Measurements from ENCODE around the gene SPCS1. TPM values are rescaled to one million over a fixed set of nuclear protein-coding genes. Genes with fewer than 3 reads are reported as not detected.
"Not testable (repeated sequence)": the region's sequence is repeated elsewhere in the genome, so short reads cannot be mapped to it uniquely, and the experiment has no call there.

SPCS1 gene
- total RNA-seq, 1 donor from 2014 or later: 125 TPM

- Mint-ChIP-seq H3K4me1 (ENCODE audit: low read depth) (peaks cover 22% of the 10 kb centered on the region), H3K9me3 (peaks cover 19% of the 10 kb centered on the region), H3K36me3 (ENCODE audit: low read depth) (peaks cover 43% of the 10 kb centered on the region), H3K27me3 (ENCODE audit: low read depth) (no peaks in the 10 kb centered on the region), H3K27ac (no peak overlapping the region), H3K4me3 (ENCODE audit: low read depth) (no peak overlapping the region)
- DNase-seq (ENCODE audit: low spot score): no peak
- intact Hi-C loops (cut with micrococcal nuclease): no loop called here
These were observed 16.6 kb downstream of the SPCS1 start for GRCh38 chr3:52722491-52722890.

GRCh38 chr3:52723935-52724334 is 18.0 kb downstream of the SPCS1 start:
- no peaks in the 10 kb centered on the region for H3K27me3 Mint-ChIP-seq (ENCODE audit: low read depth)
- H3K27ac Mint-ChIP-seq: no peak overlapping the region
- DNase-seq (ENCODE audit: low spot score): no peak
- H3K4me1 Mint-ChIP-seq (ENCODE audit: low read depth): peaks cover 22% of the 10 kb centered on the region
- H3K9me3 Mint-ChIP-seq: peaks cover 31% of the 10 kb centered on the region
- intact Hi-C loops (cut with micrococcal nuclease): no loop called here
- no peak overlapping the region for H3K4me3 Mint-ChIP-seq (ENCODE audit: low read depth)
- H3K36me3 Mint-ChIP-seq (ENCODE audit: low read depth): peaks cover 52% of the 10 kb centered on the region

DNA sequence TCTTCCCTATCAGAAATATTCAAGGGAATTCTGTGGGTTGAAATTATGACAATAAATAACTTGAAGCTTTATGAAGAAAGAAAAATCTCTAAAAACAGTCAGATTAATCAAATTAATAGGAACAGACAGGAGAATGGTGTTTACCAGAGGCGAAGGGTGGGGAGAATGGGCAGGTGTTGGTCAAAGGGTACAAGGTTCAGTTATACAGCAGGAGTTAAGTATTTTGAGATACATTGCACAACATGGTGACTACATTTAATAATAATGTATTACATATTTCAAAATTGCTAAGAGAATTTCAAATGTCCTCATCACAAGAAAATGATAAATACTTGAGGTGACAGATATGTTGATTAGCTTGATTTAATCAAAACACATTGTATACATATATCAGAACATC is 18.6 kb downstream of the SPCS1 start:
- no peak for DNase-seq (ENCODE audit: low spot score)
- intact Hi-C loops (cut with micrococcal nuclease): no loop called here
- Mint-ChIP-seq H3K4me3 (ENCODE audit: low read depth) (no peak overlapping the region), H3K27me3 (ENCODE audit: low read depth) (no peaks in the 10 kb centered on the region), H3K4me1 (ENCODE audit: low read depth) (peaks cover 22% of the 10 kb centered on the region), H3K27ac (no peak overlapping the region), H3K36me3 (ENCODE audit: low read depth) (peaks cover 52% of the 10 kb centered on the region), H3K9me3 (peaks cover 32% of the 10 kb centered on the region)

DNA sequence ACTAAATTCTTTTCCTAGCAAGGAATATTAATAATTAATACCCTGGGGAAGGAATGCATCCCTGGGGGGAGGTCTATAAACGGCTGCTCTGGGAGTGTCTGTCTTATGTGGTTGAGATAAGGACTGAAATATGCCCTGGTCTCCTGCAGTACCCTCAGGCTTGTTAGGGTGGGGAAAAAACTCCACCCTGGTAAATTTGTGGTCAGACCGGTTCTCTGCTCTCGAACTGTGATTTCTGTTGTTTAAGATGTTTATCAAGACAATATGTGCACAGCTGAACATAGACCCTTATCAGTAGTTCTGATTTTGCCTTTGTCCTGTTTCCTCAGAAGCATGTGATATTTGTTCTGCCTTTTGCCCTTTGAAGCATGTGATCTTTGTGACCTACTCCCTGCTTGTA is 22.8 kb downstream of the SPCS1 start:
- DNase-seq (ENCODE audit: low spot score); H3K27ac Mint-ChIP-seq; H3K4me1 Mint-ChIP-seq (ENCODE audit: low read depth); H3K27me3 Mint-ChIP-seq (ENCODE audit: low read depth); H3K4me3 Mint-ChIP-seq (ENCODE audit: low read depth); intact Hi-C loops (cut with micrococcal nuclease): not testable (repeated sequence)
- Mint-ChIP-seq H3K9me3 (peaks cover 56% of the 10 kb centered on the region), H3K36me3 (ENCODE audit: low read depth) (peaks cover 74% of the 10 kb centered on the region)

GRCh38 chr3:52730681-52731080 is 24.8 kb downstream of the SPCS1 start:
- Mint-ChIP-seq H3K36me3 (ENCODE audit: low read depth) (peaks cover 85% of the 10 kb centered on the region), H3K4me3 (ENCODE audit: low read depth) (no peak overlapping the region), H3K27ac (no peak overlapping the region), H3K9me3 (peaks cover 65% of the 10 kb centered on the region), H3K4me1 (ENCODE audit: low read depth) (peaks cover 10% of the 10 kb centered on the region), H3K27me3 (ENCODE audit: low read depth) (no peaks in the 10 kb centered on the region)
- no peak for DNase-seq (ENCODE audit: low spot score)
- intact Hi-C loops (cut with micrococcal nuclease): no loop called here

- intact Hi-C loops (cut with micrococcal nuclease): no loop called here
- H3K27ac Mint-ChIP-seq: no peak overlapping the region
- DNase-seq (ENCODE audit: low spot score): no peak
- no peak overlapping the region for H3K4me3 Mint-ChIP-seq (ENCODE audit: low read depth)
- H3K9me3 Mint-ChIP-seq: peaks cover 62% of the 10 kb centered on the region
- H3K36me3 Mint-ChIP-seq (ENCODE audit: low read depth): peaks cover 86% of the 10 kb centered on the region
- H3K27me3 Mint-ChIP-seq (ENCODE audit: low read depth): no peaks in the 10 kb centered on the region
- peaks cover 10% of the 10 kb centered on the region for H3K4me1 Mint-ChIP-seq (ENCODE audit: low read depth)
These were observed 25.7 kb downstream of the SPCS1 start for GRCh38 chr3:52731590-52731989.

DNA sequence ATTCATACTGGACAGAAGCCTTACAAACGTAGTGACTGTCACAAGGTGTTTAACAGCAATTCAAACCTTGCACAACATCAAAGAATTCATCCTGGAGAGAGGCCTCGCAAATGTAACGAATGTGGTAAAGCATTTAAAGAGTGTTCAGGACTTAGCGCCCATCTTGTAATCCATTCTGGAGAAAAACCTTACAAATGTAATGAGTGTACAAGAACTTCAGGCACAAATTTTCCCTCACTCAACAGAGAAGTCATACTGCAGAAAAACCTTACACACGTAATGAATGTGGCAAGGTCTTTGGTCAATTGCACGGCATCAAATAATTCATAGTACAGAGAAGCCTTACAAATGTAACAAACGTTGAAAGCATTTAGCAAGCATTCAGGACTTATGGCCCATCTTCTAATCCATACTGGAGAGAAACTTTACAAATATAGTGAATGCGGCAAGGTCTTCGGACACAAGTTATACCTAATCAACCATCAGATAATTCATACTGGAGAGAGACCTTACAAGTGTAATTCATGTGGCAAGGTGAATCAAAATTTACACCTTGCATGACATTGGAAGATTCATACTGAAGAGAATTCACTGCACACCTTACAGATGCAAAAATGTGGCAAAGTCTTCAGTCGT is 27.5 kb downstream of the SPCS1 start:
- Mint-ChIP-seq H3K36me3 (ENCODE audit: low read depth) (peaks cover 76% of the 10 kb centered on the region), H3K27ac (no peak overlapping the region), H3K27me3 (ENCODE audit: low read depth) (no peaks in the 10 kb centered on the region), H3K4me3 (ENCODE audit: low read depth) (no peak overlapping the region), H3K4me1 (ENCODE audit: low read depth) (peaks cover 10% of the 10 kb centered on the region), H3K9me3 (peaks cover 55% of the 10 kb centered on the region)
- intact Hi-C loops (cut with micrococcal nuclease): no loop called here
- DNase-seq (ENCODE audit: low spot score): no peak

GRCh38 chr3:52739730-52740129 is 33.8 kb downstream of the SPCS1 start:
- DNase-seq (ENCODE audit: low spot score): no peak
- Mint-ChIP-seq H3K27ac (no peak overlapping the region), H3K27me3 (ENCODE audit: low read depth) (no peaks in the 10 kb centered on the region), H3K36me3 (ENCODE audit: low read depth) (peaks cover 49% of the 10 kb centered on the region), H3K4me1 (ENCODE audit: low read depth) (no peaks in the 10 kb centered on the region), H3K4me3 (ENCODE audit: low read depth) (no peak overlapping the region), H3K9me3 (peaks cover 5% of the 10 kb centered on the region)
- intact Hi-C loops (cut with micrococcal nuclease): no loop called here

DNA sequence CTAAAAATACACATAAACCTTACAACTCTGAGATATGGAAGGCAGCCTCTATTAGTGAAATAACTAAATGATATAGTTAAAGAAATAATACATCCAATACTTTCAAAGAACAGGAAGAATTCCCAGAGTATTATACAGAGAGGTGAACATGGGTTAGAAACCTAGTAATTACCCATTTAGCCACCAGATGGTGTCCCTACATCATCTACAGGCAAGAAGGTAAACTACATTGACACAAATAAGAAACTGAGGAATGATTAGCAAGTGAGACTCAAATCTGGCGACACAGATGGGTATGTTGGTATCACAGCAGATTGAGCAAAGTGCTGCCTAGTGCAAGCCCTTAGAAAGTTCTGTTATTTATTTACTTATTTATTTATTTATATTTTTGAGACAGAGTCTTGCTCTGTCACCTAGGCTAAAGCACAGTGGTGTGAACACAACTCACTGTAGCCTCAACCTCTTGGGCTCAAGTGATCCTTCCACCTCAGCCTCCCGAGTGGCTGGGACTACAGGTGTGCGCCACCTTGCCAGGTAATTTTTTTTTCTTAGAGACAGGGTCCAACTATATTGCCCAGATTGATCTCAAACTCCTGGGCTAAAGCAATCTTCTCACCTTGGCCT is 36.6 kb downstream of the SPCS1 start:
- intact Hi-C loops (cut with micrococcal nuclease): loop anchor here (1.0 kb wide), 1 partner anchor 330 kb away; no protein-coding TSS in a partner anchor
- Mint-ChIP-seq H3K4me1 (ENCODE audit: low read depth) (no peaks in the 10 kb centered on the region), H3K27me3 (ENCODE audit: low read depth) (no peaks in the 10 kb centered on the region), H3K36me3 (ENCODE audit: low read depth) (peaks cover 48% of the 10 kb centered on the region), H3K27ac (no peak overlapping the region), H3K9me3 (no peaks in the 10 kb centered on the region), H3K4me3 (ENCODE audit: low read depth) (no peak overlapping the region)
- no peak for DNase-seq (ENCODE audit: low spot score)

- no peaks in the 10 kb centered on the region for H3K4me1 Mint-ChIP-seq (ENCODE audit: low read depth)
- no peak overlapping the region for H3K27ac Mint-ChIP-seq
- H3K4me3 Mint-ChIP-seq (ENCODE audit: low read depth): no peak overlapping the region
- DNase-seq (ENCODE audit: low spot score): no peak
- intact Hi-C loops (cut with micrococcal nuclease): no loop called here
- no peaks in the 10 kb centered on the region for H3K9me3 Mint-ChIP-seq
- peaks cover 48% of the 10 kb centered on the region for H3K36me3 Mint-ChIP-seq (ENCODE audit: low read depth)
- H3K27me3 Mint-ChIP-seq (ENCODE audit: low read depth): no peaks in the 10 kb centered on the region
These were observed 37.2 kb downstream of the SPCS1 start for GRCh38 chr3:52743152-52743551.

GRCh38 chr3:52743721-52744120 is 37.8 kb downstream of the SPCS1 start:
- H3K4me3 Mint-ChIP-seq (ENCODE audit: low read depth): no peak overlapping the region
- intact Hi-C loops (cut with micrococcal nuclease): no loop called here
- peaks cover 53% of the 10 kb centered on the region for H3K36me3 Mint-ChIP-seq (ENCODE audit: low read depth)
- H3K27me3 Mint-ChIP-seq (ENCODE audit: low read depth): no peaks in the 10 kb centered on the region
- no peaks in the 10 kb centered on the region for H3K9me3 Mint-ChIP-seq
- no peak for DNase-seq (ENCODE audit: low spot score)
- H3K27ac Mint-ChIP-seq: no peak overlapping the region
- no peaks in the 10 kb centered on the region for H3K4me1 Mint-ChIP-seq (ENCODE audit: low read depth)

- H3K27ac Mint-ChIP-seq: no peak overlapping the region
- intact Hi-C loops (cut with micrococcal nuclease): no loop called here
- H3K9me3 Mint-ChIP-seq: no peaks in the 10 kb centered on the region
- no peaks in the 10 kb centered on the region for H3K4me1 Mint-ChIP-seq (ENCODE audit: low read depth)
- DNase-seq (ENCODE audit: low spot score): no peak
- H3K4me3 Mint-ChIP-seq (ENCODE audit: low read depth): no peak overlapping the region
- peaks cover 48% of the 10 kb centered on the region for H3K36me3 Mint-ChIP-seq (ENCODE audit: low read depth)
- H3K27me3 Mint-ChIP-seq (ENCODE audit: low read depth): no peaks in the 10 kb centered on the region
These were observed 46.2 kb downstream of the SPCS1 start for GRCh38 chr3:52752045-52752660.

- Mint-ChIP-seq H3K4me3 (ENCODE audit: low read depth) (no peak overlapping the region), H3K9me3 (no peaks in the 10 kb centered on the region), H3K4me1 (ENCODE audit: low read depth) (no peaks in the 10 kb centered on the region), H3K36me3 (ENCODE audit: low read depth) (peaks cover 49% of the 10 kb centered on the region), H3K27me3 (ENCODE audit: low read depth) (no peaks in the 10 kb centered on the region), H3K27ac (no peak overlapping the region)
- intact Hi-C loops (cut with micrococcal nuclease): no loop called here
- no peak for DNase-seq (ENCODE audit: low spot score)
These were observed 48.5 kb downstream of the SPCS1 start for GRCh38 chr3:52754373-52754772.

All from activated T-helper 2 cell treated with anti-CD3 and anti-CD28 coated beads, Interferon-gamma antibody, Interleukin-2, Interleukin-4, amounts not matched to agents 10 μg/mL and 5 μg/mL and 100 μg/mL, durations not matched to agents 14 hours and 24 hours and 36 hours (primary cell).